Measurements from ENCODE around the gene DDX39B.
A peak's percentile ranks its signal among the peaks of the same experiment; 100 is the strongest.

Gene DDX39B

GRCh38 chr6:31547727-31548543, 6.1 kb upstream of the DDX39B start:
- ATAC-seq (ENCODE audit: low read depth) (no peak), DNase-seq (ENCODE audit: low spot score) (no peak)
- Histone ChIP-seq H3K9me3 (ENCODE audit: severe bottlenecking) (no peaks in the 10 kb centered on the region), H3K27me3 (ENCODE audit: insufficient read depth, poor library complexity, severe bottlenecking) (no peaks in the 10 kb centered on the region), H3K36me3 (ENCODE audit: low read depth) (peaks cover 49% of the 10 kb centered on the region), H3K4me1 (ENCODE audit: insufficient read depth, poor library complexity, severe bottlenecking) (peaks cover 7% of the 10 kb centered on the region), H3K27ac (ENCODE audit: poor library complexity, severe bottlenecking) (peak overlapping the region; percentile 58), H3K4me3 (ENCODE audit: severe bottlenecking) (peak overlapping the region; percentile 43)
- no peak for TF ChIP-seq CTCF (IDR thresholded peaks at IDR 0.05; ENCODE audit: poor library complexity, severe bottlenecking)

GRCh38 chr6:31546958-31547726, 5.3 kb upstream of the DDX39B start, which contains the start of gene NFKBIL1:
Gene NFKBIL1, plus strand, starts transcription at chr6:31547608. Its CDS starts 87 bp downstream, at chr6:31547695.
- peak; percentile 94 for DNase-seq (ENCODE audit: low spot score)
- no peaks in the 10 kb centered on the region for H3K27me3 ChIP-seq (ENCODE audit: insufficient read depth, poor library complexity, severe bottlenecking)
- peak within 1 kb of the TSS; percentile 58 for H3K27ac ChIP-seq (ENCODE audit: poor library complexity, severe bottlenecking)
- peak; percentile 86 for TF ChIP-seq CTCF (IDR thresholded peaks at IDR 0.05; ENCODE audit: poor library complexity, severe bottlenecking)
- peak within 1 kb of the TSS; percentile 43 for H3K4me3 ChIP-seq (ENCODE audit: severe bottlenecking)
- H3K9me3 ChIP-seq (ENCODE audit: severe bottlenecking) = no peaks in the 10 kb centered on the region
- peaks cover 47% of the 10 kb centered on the region for H3K36me3 ChIP-seq (ENCODE audit: low read depth)
- peaks cover 7% of the 10 kb centered on the region for H3K4me1 ChIP-seq (ENCODE audit: insufficient read depth, poor library complexity, severe bottlenecking)
- ATAC-seq (ENCODE audit: low read depth) = peak; percentile 84

GRCh38 chr6:31546339-31546957, 4.6 kb upstream of the DDX39B start, which contains the start of gene ATP6V1G2:
Gene ATP6V1G2, minus strand, starts transcription at chr6:31546608. Its CDS starts 49 bp downstream, at chr6:31546559.
- ATAC-seq (ENCODE audit: low read depth) = peak; percentile 78
- peaks cover 7% of the 10 kb centered on the region for H3K4me1 ChIP-seq (ENCODE audit: insufficient read depth, poor library complexity, severe bottlenecking)

GRCh38 chr6:31545291-31545690, 3.5 kb upstream of the DDX39B start:
- TF ChIP-seq CTCF (IDR thresholded peaks at IDR 0.05; ENCODE audit: poor library complexity, severe bottlenecking) = no peak
- peaks cover 8% of the 10 kb centered on the region for H3K4me1 ChIP-seq (ENCODE audit: insufficient read depth, poor library complexity, severe bottlenecking)
- H3K9me3 ChIP-seq (ENCODE audit: severe bottlenecking) = no peaks in the 10 kb centered on the region
- ATAC-seq (ENCODE audit: low read depth) (no peak), DNase-seq (ENCODE audit: low spot score) (no peak)
- peaks cover 40% of the 10 kb centered on the region for H3K36me3 ChIP-seq (ENCODE audit: low read depth)
- H3K27ac ChIP-seq (ENCODE audit: poor library complexity, severe bottlenecking) = no peak overlapping the region
- no peaks in the 10 kb centered on the region for H3K27me3 ChIP-seq (ENCODE audit: insufficient read depth, poor library complexity, severe bottlenecking)
- no peak overlapping the region for H3K4me3 ChIP-seq (ENCODE audit: severe bottlenecking)

More at GRCh38 chr6:31546339-31546957, 4.6 kb upstream of the DDX39B start, which contains the start of gene ATP6V1G2:
- no peaks in the 10 kb centered on the region for H3K9me3 ChIP-seq (ENCODE audit: severe bottlenecking)
- H3K27ac ChIP-seq (ENCODE audit: poor library complexity, severe bottlenecking) = peak within 1 kb of the TSS; percentile 58
- H3K36me3 ChIP-seq (ENCODE audit: low read depth) = peaks cover 41% of the 10 kb centered on the region
- H3K27me3 ChIP-seq (ENCODE audit: insufficient read depth, poor library complexity, severe bottlenecking) = no peaks in the 10 kb centered on the region
- peak; percentile 94 for DNase-seq (ENCODE audit: low spot score)
- peak within 1 kb of the TSS; percentile 43 for H3K4me3 ChIP-seq (ENCODE audit: severe bottlenecking)
- TF ChIP-seq CTCF (IDR thresholded peaks at IDR 0.05; ENCODE audit: poor library complexity, severe bottlenecking) = peak; percentile 99

All from RWPE2 (cell line).